ENCODE measurements around the gene CCR6. TPM values are rescaled to one million over a fixed set of nuclear protein-coding genes. Genes with fewer than 3 reads are reported as not detected.

The CCR6 gene
- total and polyA plus RNA-seq, 2 of the 13 experiments (the other 11 are each of a cell fraction or from before 2014, with no cell fraction given), result 4.5 to 8.7 TPM

DNA sequence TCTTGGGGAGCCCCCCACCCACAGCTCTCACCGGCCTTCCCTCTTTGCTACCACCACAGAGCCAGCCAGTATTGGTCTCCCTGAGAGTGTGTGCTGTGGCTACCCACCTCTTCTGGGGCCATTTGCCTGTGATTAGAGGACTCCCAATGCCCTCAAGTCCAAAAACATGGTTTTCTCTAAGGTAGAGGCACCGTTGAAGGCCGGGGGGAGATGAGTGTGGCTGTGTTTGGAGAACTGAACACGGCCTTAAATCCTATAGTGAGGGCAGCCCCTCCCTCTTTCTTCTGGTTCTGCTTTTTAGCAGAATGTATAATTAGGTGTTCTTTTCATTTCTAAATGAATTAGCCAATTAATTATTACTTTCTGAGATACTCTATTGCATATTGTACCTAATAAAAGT is 2.5 kb downstream of the CCR6 start:
- 93% methylated on average over 4 of the region's 4 CpGs for WGBS (ENCODE audit: low lambda C conversion rate)
- in situ Hi-C loops (cut with HindIII; ENCODE audit: extremely low pct_ligation_motif_present, low pct_unique_long_range_greater_than_20kb), result loop anchor here (25.0 kb wide), 1 partner anchor 113 kb away; no protein-coding TSS in a partner anchor
- POLR2A ChIA-PET, result no interaction called here

DNA sequence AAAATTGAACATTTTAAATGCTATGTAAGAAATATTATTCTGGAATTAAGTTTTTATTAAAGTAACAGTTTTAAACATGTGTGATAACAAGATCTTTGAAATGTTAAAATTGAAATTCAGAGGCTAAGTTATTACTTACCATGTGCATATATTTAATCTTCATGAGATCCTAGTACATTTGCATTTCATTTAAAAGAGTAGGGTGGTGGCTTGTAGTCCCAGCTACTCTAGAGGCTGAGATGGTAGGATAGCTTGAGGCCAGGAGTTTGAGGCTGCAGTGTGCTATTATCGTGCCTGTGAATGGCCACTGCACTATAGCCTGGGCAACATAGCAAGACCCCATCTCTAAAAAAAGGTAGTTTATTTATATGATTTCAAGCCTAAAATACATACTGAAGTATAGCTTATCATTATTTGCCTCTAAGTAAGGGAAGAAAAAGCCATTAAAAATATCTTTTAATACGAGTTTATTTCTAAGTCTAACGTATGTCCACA is 3.0 kb downstream of the CCR6 start:
- no peak for TF ChIP-seq GATA4 (IDR thresholded peaks at IDR 0.05; ENCODE audit: borderline replicate concordance, low read depth)
- no peak for TF ChIP-seq ZFAT (CRISPR knock-in tag; conservative IDR thresholded peaks at IDR 0.05)
- no peak for TF ChIP-seq ZNF3 (CRISPR knock-in tag; IDR thresholded peaks at IDR 0.05)
- TF ChIP-seq ZNF253 (CRISPR knock-in tag; IDR thresholded peaks at IDR 0.05; ENCODE audit: borderline replicate concordance), result no peak
- peak; percentile 91 for TF ChIP-seq ZNF121 (CRISPR knock-in tag; IDR thresholded peaks at IDR 0.05)
- no peak for TF ChIP-seq ZSCAN20 (CRISPR knock-in tag; IDR thresholded peaks at IDR 0.05; ENCODE audit: borderline replicate concordance)
- no peak for TF ChIP-seq TRIM24 (CRISPR knock-in tag; IDR thresholded peaks at IDR 0.05)
- ChIA-PET CTCF (ENCODE audit: low intra/inter-chr PET ratio, low total read pairs) (no interaction called here), POLR2A (no interaction called here)
- no TSS peak for BruUV-seq (replicated peaks)
- Histone ChIP-seq H3K27me3 (ENCODE audit: control insufficient read depth in 1 of 2, insufficient read depth in 2 of 2, low read length in 2 of 2) (no peaks in the 10 kb centered on the region), H2AFZ (ENCODE audit: low read length) (no peak overlapping the region), H3K9me3 (ENCODE audit: low read length) (no peaks in the 10 kb centered on the region), H3K4me3 (replicated peaks in 1 of 3; ENCODE audit: insufficient read depth in 1 of 3, low read depth in 2 of 3, low read length in 3 of 3) (no peak overlapping the region), H3K4me1 (ENCODE audit: insufficient read depth, low read length) (peaks cover 76% of the 10 kb centered on the region), H3K27ac (ENCODE audit: extremely low read length, insufficient read depth, low read length) (no peak overlapping the region), H4K20me1 (ENCODE audit: insufficient read depth, low read length) (no peaks in the 10 kb centered on the region), H3K9ac (ENCODE audit: insufficient read depth, low read depth, low read length) (no peak overlapping the region), H3K79me2 (ENCODE audit: insufficient read depth, low read length) (peaks cover 9% of the 10 kb centered on the region), H3K36me3 (replicated peaks in 1 of 2; ENCODE audit: control insufficient read depth in 1 of 2, insufficient read depth in 2 of 2, low read length in 2 of 2) (0 out of 5 replicates have a peak, but pooled peaks cover 0 to 4% of the 10 kb centered on the region in 2 experiments), H3K4me2 (ENCODE audit: low read depth, low read length) (no peak overlapping the region)
- FAIRE-seq (no peak), ATAC-seq (no peak), DNase-seq (ENCODE audit: low spot score) (no peak)
- intact Hi-C loops (cut with micrococcal nuclease; ENCODE audit: unreplicated experiment), result no loop called here
- in situ Hi-C loops (cut with HindIII; ENCODE audit: extremely low pct_ligation_motif_present, low pct_unique_long_range_greater_than_20kb), result loop anchor here (25.0 kb wide), 1 partner anchor 114 kb away; no protein-coding TSS in a partner anchor
- WGBS (ENCODE audit: low lambda C conversion rate), result 73% methylated on average over 3 of the region's 3 CpGs

More for the DNA sequence above, 2.5 kb downstream of the CCR6 start:
- 0 out of 5 replicates have a peak, but pooled peaks cover 0 to 4% of the 10 kb centered on the region in 2 experiments for H3K36me3 ChIP-seq (replicated peaks in 1 of 2; ENCODE audit: control insufficient read depth in 1 of 2, insufficient read depth in 2 of 2, low read length in 2 of 2)
- FAIRE-seq (no peak), ATAC-seq (no peak), DNase-seq (ENCODE audit: low spot score) (no peak)
- H3K27me3 ChIP-seq (ENCODE audit: control insufficient read depth in 1 of 2, insufficient read depth in 2 of 2, low read length in 2 of 2), result no peaks in the 10 kb centered on the region
- H4K20me1 ChIP-seq (ENCODE audit: insufficient read depth, low read length), result no peaks in the 10 kb centered on the region
- H3K27ac ChIP-seq (ENCODE audit: extremely low read length, insufficient read depth, low read length), result no peak overlapping the region
- H3K4me2 ChIP-seq (ENCODE audit: low read depth, low read length), result no peak overlapping the region; the same call in 1 of the 2 replicates
- no peak overlapping the region for H3K9ac ChIP-seq (ENCODE audit: insufficient read depth, low read depth, low read length)
- BruUV-seq (replicated peaks), result no TSS peak
- H2AFZ ChIP-seq (ENCODE audit: low read length), result no peak overlapping the region
- CTCF ChIA-PET (ENCODE audit: low intra/inter-chr PET ratio, low total read pairs), result no interaction called here
- peaks cover under 1% of the 10 kb centered on the region; the same call in 1 of the 2 replicates for H3K9me3 ChIP-seq (ENCODE audit: low read length)
- TF ChIP-seq SP1 (IDR thresholded peaks at IDR 0.05) (no peak), SP1 (CRISPR knock-in tag; IDR thresholded peaks at IDR 0.05) (no peak), ZNF569 (CRISPR knock-in tag; IDR thresholded peaks at IDR 0.05; ENCODE audit: borderline replicate concordance) (no peak), ZNF263 (CRISPR knock-in tag; IDR thresholded peaks at IDR 0.05) (no peak), ZMYM3 (CRISPR knock-in tag; IDR thresholded peaks at IDR 0.05) (no peak), SOX13 (IDR thresholded peaks at IDR 0.05) (no peak), SOX13 (CRISPR knock-in tag; conservative IDR thresholded peaks at IDR 0.05 in 1 of 2, IDR thresholded peaks at IDR 0.05 in 1 of 2) (no peak), ZNF20 (CRISPR knock-in tag; IDR thresholded peaks at IDR 0.05) (no peak), ZNF670 (CRISPR knock-in tag; IDR thresholded peaks at IDR 0.05; ENCODE audit: borderline replicate concordance) (no peak), SRSF1 (optimal IDR thresholded peaks at IDR 0.05; ENCODE audit: low read depth, low read length) (no peak), SRY (CRISPR knock-in tag; IDR thresholded peaks at IDR 0.05) (no peak), CAMTA2 (CRISPR knock-in tag; IDR thresholded peaks at IDR 0.05; ENCODE audit: borderline replicate concordance) (no peak), GZF1 (CRISPR knock-in tag; IDR thresholded peaks at IDR 0.05) (no peak), HNRNPK (IDR thresholded peaks at IDR 0.05; ENCODE audit: low read depth, low read length, poor library complexity, severe bottlenecking) (no peak), ZNF337 (CRISPR knock-in tag; IDR thresholded peaks at IDR 0.05; ENCODE audit: borderline replicate concordance, low read depth) (no peak), ZNF598 (CRISPR knock-in tag; IDR thresholded peaks at IDR 0.05; ENCODE audit: borderline replicate concordance) (no peak), MAZ (IDR thresholded peaks at IDR 0.05; ENCODE audit: borderline replicate concordance, low read depth, low read length) (no peak), MAZ (CRISPR knock-in tag; IDR thresholded peaks at IDR 0.05; ENCODE audit: low read depth) (no peak), SIX1 (CRISPR knock-in tag; IDR thresholded peaks at IDR 0.05; ENCODE audit: borderline replicate concordance) (no peak)
- peaks cover 9% of the 10 kb centered on the region for H3K79me2 ChIP-seq (ENCODE audit: insufficient read depth, low read length)
- H3K4me1 ChIP-seq (ENCODE audit: insufficient read depth, low read length), result peaks cover 76% of the 10 kb centered on the region
- intact Hi-C loops (cut with micrococcal nuclease; ENCODE audit: unreplicated experiment), result no loop called here
- H3K4me3 ChIP-seq (replicated peaks in 1 of 3; ENCODE audit: insufficient read depth in 1 of 3, low read depth in 2 of 3, low read length in 3 of 3), result no peak overlapping the region

Data from HepG2 (cell line).